Smooth muscle cell (in vitro differentiated cells): ENCODE results near the gene ADARB1. TPM values are rescaled to one million over a fixed set of nuclear protein-coding genes. Genes with fewer than 3 reads are reported as not detected.

Experiments
- DNase-seq: peaks from one replicate; lab custom pipeline; 2025; ENCODE audit not compliant: unreplicated experiment; lab: John Stamatoyannopoulos, UW
- H2AFZ ChIP-seq: fragments of 200-600 bp; sonication (generic); 2 replicates; pipeline ENCODE4 v1.6.0; 2016; ENCODE audit warnings: antibody characterized with exemption, low read depth, mild to moderate bottlenecking
- H3F3A ChIP-seq: fragments of 200-600 bp; sonication (generic); 2 replicates; pipeline ENCODE4 v1.6.0; 2017; ENCODE audit warnings: antibody characterized with exemption, low read depth
- H3K27ac ChIP-seq: fragments of 200-600 bp; sonication (generic); 2 replicates; pipeline ENCODE4 v1.5.1; 2016; ENCODE audit warnings: low read depth, mild to moderate bottlenecking
- H3K27me3 ChIP-seq: fragments of 200-600 bp; sonication (generic); 2 replicates; pipeline ENCODE4 v1.6.1; 2016; ENCODE audit warnings: low read depth, mild to moderate bottlenecking
- H3K36me3 ChIP-seq: fragments of 200-600 bp; sonication (generic); 2 replicates; pipeline ENCODE4 v1.5.1; 2016; ENCODE audit warnings: low read depth
- H3K4me1 ChIP-seq: fragments of 200-600 bp; sonication (generic); 2 replicates; pipeline ENCODE4 v1.5.1; 2016; ENCODE audit warnings: low read depth
- H3K4me2 ChIP-seq: fragments of 200-600 bp; sonication (generic); 2 replicates; pipeline ENCODE4 v1.6.0; 2016; ENCODE audit warnings: mild to moderate bottlenecking
- H3K4me3 ChIP-seq: fragments of 200-600 bp; sonication (generic); 2 replicates; pipeline ENCODE4 v1.5.1; 2016; ENCODE audit warnings: mild to moderate bottlenecking
- H3K79me2 ChIP-seq: fragments of 200-600 bp; sonication (generic); 2 replicates; pipeline ENCODE4 v1.6.0; 2016; ENCODE audit warnings: low read depth, mild to moderate bottlenecking
- H3K9ac ChIP-seq: fragments of 200-600 bp; sonication (generic); 2 replicates; pipeline ENCODE4 v1.6.0; 2016; ENCODE audit warnings: low read depth
- H3K9me3 ChIP-seq: fragments of 200-600 bp; sonication (generic); replicated peaks from 2 replicates; pipeline ENCODE4 v1.5.1; 2016; ENCODE audit warnings: low read depth
- H4K20me1 ChIP-seq: fragments of 200-600 bp; sonication (generic); 2 replicates; pipeline ENCODE4 v1.6.0; 2016; ENCODE audit warnings: low read depth
- CTCF ChIP-seq: fragments of 200-600 bp; sonication (generic); IDR thresholded peaks from 2 replicates; pipeline ENCODE4 v1.5.1; 2017; ENCODE audit warnings: borderline replicate concordance, mild to moderate bottlenecking, antibody characterized with exemption; ENCODE audit not compliant: insufficient read depth, poor library complexity, severe bottlenecking
- WGBS: methylation state at CpG from one replicate; pipeline ENCODE4 v1.1.7; 2016; ENCODE audit warnings: low lambda C conversion rate; 5-methylcytosine and 5-hydroxymethylcytosine counted together
- polyA plus RNA-seq: library from polyadenylated mRNA; unstranded; fragments of >200 nt; fragmentation: Nextera tagmentation; extraction: Ambion mirVana; gene quantifications from 2 replicates; pipeline ENCODE4 v1.2.1, GENCODE V29; 2016
- total RNA-seq: library from RNA; depleted of rRNA; stranded (reverse); fragments of >200 nt; gene quantifications from 2 replicates; pipeline ENCODE4 v1.2.3, GENCODE V29; 2014

The ADARB1 gene
- total and polyA plus RNA-seq, 2 experiments from 2014 or later: 25.6 to 28.9 TPM

DNA sequence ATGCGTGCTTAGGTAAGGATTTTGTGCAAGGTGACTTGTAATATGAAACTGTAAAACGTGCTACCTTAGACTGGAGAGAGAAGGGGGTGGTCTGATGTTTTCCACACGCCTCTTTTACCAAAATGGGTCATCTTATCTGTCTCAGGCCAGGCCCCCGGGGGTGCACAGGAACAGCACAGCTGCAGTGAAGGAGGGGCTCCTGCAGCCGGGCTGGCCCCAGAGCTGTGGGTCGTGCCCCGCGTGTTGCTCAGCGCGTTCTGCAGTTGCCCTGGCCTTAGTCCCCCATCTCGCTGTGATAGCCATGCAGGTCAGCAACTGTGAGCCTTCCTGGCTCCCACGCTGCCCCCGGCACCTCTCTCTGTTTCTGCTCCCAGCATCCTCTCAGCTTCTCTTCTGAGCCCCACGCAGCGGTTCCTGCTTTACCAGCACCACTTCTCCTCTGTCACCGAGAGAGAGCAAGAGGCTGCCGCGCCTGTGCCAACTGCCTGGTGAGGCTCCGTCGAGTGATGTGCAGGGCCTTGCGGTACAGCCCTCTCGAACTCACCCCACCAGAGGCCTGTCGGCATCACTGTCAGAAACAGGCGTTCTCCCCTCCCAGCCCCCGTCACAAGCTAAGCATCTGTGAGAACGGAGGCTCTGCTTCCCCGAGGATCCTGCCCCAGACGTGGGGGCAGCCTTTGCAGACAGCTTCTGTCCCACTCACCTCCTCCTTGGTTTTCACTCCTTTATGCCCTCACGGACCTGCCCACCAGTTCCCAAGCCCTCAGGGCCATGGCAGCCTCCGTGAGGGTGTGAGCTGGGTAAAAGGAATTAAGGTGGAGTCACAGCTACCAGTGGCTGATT, 73.3 kb downstream of the ADARB1 start:
- Histone ChIP-seq H2AFZ (no peak overlapping the region), H3K4me2 (no peak overlapping the region), H3K9me3 (no peaks in the 10 kb centered on the region), H3F3A (no peaks in the 10 kb centered on the region), H3K9ac (no peak overlapping the region), H3K4me1 (peaks cover 13% of the 10 kb centered on the region), H3K27me3 (no peaks in the 10 kb centered on the region), H4K20me1 (peaks cover 64% of the 10 kb centered on the region), H3K36me3 (no peaks in the 10 kb centered on the region), H3K79me2 (peaks cover 5% of the 10 kb centered on the region), H3K27ac (no peak overlapping the region), H3K4me3 (no peak overlapping the region)
- 81% methylated on average over 30 of the region's 30 CpGs for WGBS
- no peak for DNase-seq
- no peak for TF ChIP-seq CTCF

DNA sequence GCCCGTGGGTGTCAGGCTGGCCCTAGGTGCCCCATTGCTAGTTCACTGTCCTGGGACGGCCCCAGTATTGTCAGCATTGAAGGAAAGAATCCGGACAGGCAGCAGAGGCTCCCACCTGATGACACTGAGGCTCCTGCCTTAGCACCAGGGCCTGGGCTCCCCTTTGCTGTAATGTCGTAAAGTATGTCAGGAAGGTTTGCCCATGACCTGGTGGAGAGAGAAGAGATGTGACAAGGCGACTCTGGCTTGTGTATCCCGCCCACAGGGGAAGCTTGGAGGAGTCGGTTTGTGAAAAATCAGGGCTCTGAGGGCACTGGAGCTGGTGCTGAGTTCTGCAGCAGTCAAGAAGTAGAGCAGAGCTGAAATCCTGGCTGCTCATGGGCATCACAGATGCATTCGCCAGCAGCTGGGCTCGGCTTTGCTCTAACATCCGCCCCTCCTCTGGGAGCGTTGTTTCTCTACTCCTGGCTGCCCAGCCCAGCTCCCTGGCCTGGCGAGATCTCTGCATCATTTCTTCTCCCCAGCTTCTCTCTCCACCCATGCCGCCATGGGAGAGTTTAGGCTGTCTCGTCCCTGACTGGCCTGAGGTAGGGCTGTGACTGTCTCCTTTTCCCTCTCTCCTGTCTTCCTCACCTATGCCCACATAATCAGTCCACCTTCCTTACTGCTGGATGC, 74.1 kb downstream of the ADARB1 start:
- no peaks in the 10 kb centered on the region for H3K36me3 ChIP-seq
- H4K20me1 ChIP-seq: peaks cover 57% of the 10 kb centered on the region
- H3K4me3 ChIP-seq: no peak overlapping the region
- no peaks in the 10 kb centered on the region for H3K27me3 ChIP-seq
- H2AFZ ChIP-seq: no peak overlapping the region
- peaks cover 5% of the 10 kb centered on the region for H3K79me2 ChIP-seq
- H3F3A ChIP-seq: no peaks in the 10 kb centered on the region
- WGBS: 90% methylated on average over 14 of the region's 14 CpGs
- H3K4me2 ChIP-seq: no peak overlapping the region
- no peak overlapping the region for H3K27ac ChIP-seq
- no peaks in the 10 kb centered on the region for H3K9me3 ChIP-seq
- H3K9ac ChIP-seq: no peak overlapping the region
- peaks cover 13% of the 10 kb centered on the region for H3K4me1 ChIP-seq
- TF ChIP-seq CTCF: no peak
- DNase-seq: no peak

DNA sequence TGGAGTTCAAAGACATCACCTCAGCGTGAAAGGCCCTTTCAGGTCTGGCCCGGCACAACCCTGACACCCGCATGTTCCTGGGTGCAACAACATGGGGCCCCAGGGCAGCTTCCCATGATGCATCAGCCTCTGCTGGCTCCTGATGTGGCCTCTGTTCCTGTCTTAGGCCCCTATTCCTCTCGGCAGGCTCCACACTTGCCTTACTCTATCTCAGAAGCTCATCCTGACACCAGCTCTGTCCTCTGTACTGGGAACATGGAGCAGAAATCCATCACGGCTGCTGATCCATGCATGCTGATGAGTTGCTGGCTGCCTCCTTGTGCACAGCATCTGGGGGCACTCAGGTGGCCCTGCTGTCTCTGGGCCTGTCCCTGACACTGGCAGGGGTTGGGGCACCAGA, 74.6 kb downstream of the ADARB1 start:
- H3K4me3 ChIP-seq: no peak overlapping the region
- no peak overlapping the region for H3K27ac ChIP-seq
- DNase-seq: no peak
- no peak for TF ChIP-seq CTCF
- no peaks in the 10 kb centered on the region for H3K27me3 ChIP-seq
- no peaks in the 10 kb centered on the region for H3K9me3 ChIP-seq
- peaks cover 13% of the 10 kb centered on the region for H3K4me1 ChIP-seq
- H2AFZ ChIP-seq: no peak overlapping the region
- WGBS: 94% methylated on average over 5 of the region's 5 CpGs
- H3K9ac ChIP-seq: no peak overlapping the region
- H4K20me1 ChIP-seq: peaks cover 51% of the 10 kb centered on the region
- H3K79me2 ChIP-seq: peaks cover 5% of the 10 kb centered on the region
- H3F3A ChIP-seq: no peaks in the 10 kb centered on the region
- H3K4me2 ChIP-seq: no peak overlapping the region
- H3K36me3 ChIP-seq: no peaks in the 10 kb centered on the region
